Endothelial cell of umbilical vein (primary cell): ENCODE results near the gene CNDP2.
"Not testable (repeated sequence)": the region's sequence is repeated elsewhere in the genome, so short reads cannot be mapped to it uniquely, and the experiment has no call there.

Experiments used
- FOS ChIP-seq: IDR thresholded peaks from 2 replicates; pipeline ENCODE4 v1.6.1; 2011; ENCODE audit warnings: mild to moderate bottlenecking, low read length, moderate library complexity, borderline replicate concordance; ENCODE audit not compliant: insufficient read depth
- TF ChIP-seq, protein P1 (sequence below), 2 donors: IDR thresholded peaks; 1 replicate in 1 of 2; 2 replicates in 1 of 2; pipeline ENCODE4 v1.5.1; 2011; ENCODE audit warnings: low read length in 2 of 2, mild to moderate bottlenecking in 2 of 2, moderate library complexity in 2 of 2, control low read depth in 1 of 2, inconsistent platforms in 1 of 2, low read depth in 1 of 2; ENCODE audit not compliant: insufficient read depth in 1 of 2; ENCODE audit errors: extremely low read depth in 1 of 2

DNA sequence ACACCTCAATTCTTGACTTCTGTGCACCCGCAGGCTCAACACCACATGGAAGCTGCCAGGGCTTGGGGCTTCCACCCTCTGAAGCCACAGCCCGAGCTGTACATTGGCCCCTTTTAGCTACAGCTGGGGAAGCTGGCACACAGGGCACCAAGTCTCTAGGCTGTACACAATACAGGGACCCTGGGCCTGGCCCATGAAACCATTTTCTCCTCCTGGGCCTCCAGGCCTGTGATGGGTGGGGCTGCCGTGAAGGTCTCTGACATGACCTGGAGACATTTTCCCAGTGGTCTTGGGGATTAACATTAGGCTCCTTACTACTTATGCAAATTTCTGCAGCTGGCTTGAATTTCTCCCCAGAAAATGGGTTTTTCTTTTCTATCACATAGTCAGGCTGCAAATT lies 69.8 kb downstream of the CNDP2 start:
- TF ChIP-seq, protein P1, sequence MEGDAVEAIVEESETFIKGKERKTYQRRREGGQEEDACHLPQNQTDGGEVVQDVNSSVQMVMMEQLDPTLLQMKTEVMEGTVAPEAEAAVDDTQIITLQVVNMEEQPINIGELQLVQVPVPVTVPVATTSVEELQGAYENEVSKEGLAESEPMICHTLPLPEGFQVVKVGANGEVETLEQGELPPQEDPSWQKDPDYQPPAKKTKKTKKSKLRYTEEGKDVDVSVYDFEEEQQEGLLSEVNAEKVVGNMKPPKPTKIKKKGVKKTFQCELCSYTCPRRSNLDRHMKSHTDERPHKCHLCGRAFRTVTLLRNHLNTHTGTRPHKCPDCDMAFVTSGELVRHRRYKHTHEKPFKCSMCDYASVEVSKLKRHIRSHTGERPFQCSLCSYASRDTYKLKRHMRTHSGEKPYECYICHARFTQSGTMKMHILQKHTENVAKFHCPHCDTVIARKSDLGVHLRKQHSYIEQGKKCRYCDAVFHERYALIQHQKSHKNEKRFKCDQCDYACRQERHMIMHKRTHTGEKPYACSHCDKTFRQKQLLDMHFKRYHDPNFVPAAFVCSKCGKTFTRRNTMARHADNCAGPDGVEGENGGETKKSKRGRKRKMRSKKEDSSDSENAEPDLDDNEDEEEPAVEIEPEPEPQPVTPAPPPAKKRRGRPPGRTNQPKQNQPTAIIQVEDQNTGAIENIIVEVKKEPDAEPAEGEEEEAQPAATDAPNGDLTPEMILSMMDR (IDR thresholded peaks at IDR 0.05; ENCODE audit: extremely low read depth in 1 of 2, insufficient read depth in 1 of 2, low read depth in 1 of 2, low read length in 2 of 2): not testable (repeated sequence)
- TF ChIP-seq FOS: not testable (repeated sequence)
